IMR-90 (cell line): ENCODE results near the gene FAM241A. TPM values are rescaled to one million over a fixed set of nuclear protein-coding genes. Genes with fewer than 3 reads are reported as not detected.

ENCODE experiments used
- ATAC-seq: fragments of 200-7000 bp; cut with Tn5 transposase; 2 replicates; pipeline ENCODE4 v1.9.1; 2020; ENCODE audit warnings: low read depth, mild to moderate bottlenecking, moderate library complexity
- BruUV-seq: library from RNA; stranded (reverse); fragments of 400-500 nt; replicated peaks from 2 replicates; lab custom pipeline; 2021; lab: Mats Ljungman, UMichigan
- CTCF ChIA-PET: fragments of 300-600 bp; formaldehyde crosslinking; extraction: SDS; loops from one replicate; lab custom pipeline; 2021; ENCODE audit warnings: antibody characterized with exemption; lab: Yijun Ruan, JAX
- POLR2A ChIA-PET: fragments of 300-600 bp; sonication (Branson Sonifier 250); formaldehyde crosslinking; loops from one replicate; lab custom pipeline; 2022; ENCODE audit warnings: antibody characterized with exemption; ENCODE audit not compliant: unreplicated experiment; lab: Charles Lee
- DNase-seq: peaks from one replicate; pipeline ENCODE4 v3.0.0; 2013
- H2AFZ ChIP-seq: replicated peaks from 2 replicates; pipeline ENCODE3; 2013; ENCODE audit warnings: low read length, mild to moderate bottlenecking; ENCODE audit not compliant: poor library complexity
- H2AK5ac ChIP-seq: 2 replicates; pipeline ENCODE4 v1.6.1; 2013; ENCODE audit warnings: low read depth, low read length, inconsistent platforms
- H2AK9ac ChIP-seq: replicated peaks from 2 replicates; pipeline ENCODE3; 2013; ENCODE audit warnings: mild to moderate bottlenecking, low read depth, low read length, moderate library complexity; ENCODE audit not compliant: poor library complexity
- H2BK120ac ChIP-seq: 2 replicates; pipeline ENCODE4 v1.6.1; 2013; ENCODE audit warnings: low read depth, low read length, inconsistent platforms
- H2BK15ac ChIP-seq: 3 replicates; pipeline ENCODE4 v1.6.1; 2013; ENCODE audit warnings: low read depth, low read length, inconsistent platforms
- H2BK20ac ChIP-seq: 2 replicates; pipeline ENCODE4 v1.6.1; 2013; ENCODE audit warnings: low read depth, mild to moderate bottlenecking, inconsistent platforms, low read length, moderate library complexity
- H2BK5ac ChIP-seq: 2 replicates; pipeline ENCODE4 v1.6.1; 2013; ENCODE audit warnings: mild to moderate bottlenecking, low read depth, low read length, inconsistent platforms; ENCODE audit not compliant: poor library complexity, severe bottlenecking
- H3K14ac ChIP-seq: replicated peaks from 2 replicates; pipeline ENCODE4 v1.6.1; 2013; ENCODE audit warnings: low read depth, low read length, inconsistent platforms
- H3K18ac ChIP-seq: 2 replicates; pipeline ENCODE4 v1.6.1; 2013; ENCODE audit warnings: low read depth, low read length, control low read depth
- H3K23ac ChIP-seq: 2 replicates; pipeline ENCODE4 v1.6.1; 2013; ENCODE audit warnings: low read depth, low read length, inconsistent platforms
- H3K27ac ChIP-seq: 2 replicates; pipeline ENCODE4 v1.5.1; 2013; ENCODE audit warnings: mild to moderate bottlenecking, control low read depth, low read length; ENCODE audit not compliant: insufficient read depth
- H3K27me3 ChIP-seq: 2 replicates; pipeline ENCODE4 v1.6.1; 2013; ENCODE audit warnings: low read length; ENCODE audit not compliant: control insufficient read depth, insufficient read depth
- H3K36me3 ChIP-seq: 2 replicates; pipeline ENCODE4 v1.6.1; 2013; ENCODE audit warnings: low read length, mixed read lengths; ENCODE audit not compliant: control insufficient read depth, insufficient read depth
- H3K4ac ChIP-seq: 2 replicates; pipeline ENCODE4 v1.6.1; 2013; ENCODE audit warnings: low read depth, low read length, inconsistent platforms
- H3K4me1 ChIP-seq: 2 replicates; pipeline ENCODE4 v1.6.1; 2013; ENCODE audit warnings: low read length, mixed read lengths; ENCODE audit not compliant: control insufficient read depth, insufficient read depth
- H3K4me2 ChIP-seq: 2 replicates; pipeline ENCODE4 v1.6.1; 2013; ENCODE audit warnings: low read depth, mild to moderate bottlenecking, control low read depth, low read length, moderate library complexity
- H3K4me3 ChIP-seq: 2 replicates; pipeline ENCODE4 v1.5.1; 2013; ENCODE audit warnings: low read depth, mild to moderate bottlenecking, control low read depth, low read length, moderate library complexity; ENCODE audit not compliant: insufficient read depth
- H3K56ac ChIP-seq: 2 replicates; pipeline ENCODE4 v1.6.1; 2013; ENCODE audit warnings: low read length, inconsistent platforms; ENCODE audit not compliant: insufficient read depth; ENCODE audit errors: extremely low read depth
- H3K79me1 ChIP-seq, 2 experiments: 2 replicates each; pipeline ENCODE4 v1.6.1; 2013; ENCODE audit warnings: low read length in 2 of 2, inconsistent platforms in 1 of 2, low read depth in 1 of 2
- H3K9ac ChIP-seq: 2 replicates; pipeline ENCODE4 v1.6.1; 2013; ENCODE audit warnings: low read depth, low read length, control low read depth
- H3K9me1 ChIP-seq: 2 replicates; pipeline ENCODE4 v1.6.1; 2013; ENCODE audit warnings: low read length, inconsistent platforms; ENCODE audit not compliant: insufficient read depth
- H3K9me3 ChIP-seq: 2 replicates; pipeline ENCODE4 v1.6.1; 2013; ENCODE audit warnings: low read length; ENCODE audit not compliant: control insufficient read depth, insufficient read depth
- H4K20me1 ChIP-seq: 2 replicates; pipeline ENCODE4 v1.6.1; 2013; ENCODE audit warnings: low read length, inconsistent platforms; ENCODE audit not compliant: insufficient read depth
- H4K5ac ChIP-seq: 2 replicates; pipeline ENCODE4 v1.6.1; 2013; ENCODE audit warnings: mild to moderate bottlenecking, low read depth, low read length, control low read depth
- H4K8ac ChIP-seq, 2 experiments: 2 replicates each; pipeline ENCODE4 v1.6.1; 2013; ENCODE audit warnings: low read depth in 2 of 2, low read length in 2 of 2, control low read depth in 1 of 2, inconsistent platforms in 1 of 2
- H4K91ac ChIP-seq: 2 replicates; pipeline ENCODE4 v1.6.1; 2013; ENCODE audit warnings: low read depth, low read length, inconsistent platforms; ENCODE audit not compliant: insufficient read depth
- BHLHE40 ChIP-seq: fragments of 150-350 bp; IDR thresholded peaks from 2 replicates; pipeline ENCODE4 v1.6.1; 2016; ENCODE audit warnings: mild to moderate bottlenecking, low read depth, low read length
- CEBPB ChIP-seq: IDR thresholded peaks from 2 replicates; pipeline ENCODE4 v1.6.1; 2012; ENCODE audit warnings: low read depth, low read length, improper control_type of control experiment
- CTCF ChIP-seq: conservative IDR thresholded peaks from 2 replicates; pipeline ENCODE4 v1.5.1; 2012; ENCODE audit warnings: mild to moderate bottlenecking, low read depth, low read length, improper control_type of control experiment
- FOS ChIP-seq: fragments of 150-350 bp; IDR thresholded peaks from 2 replicates; pipeline ENCODE4 v1.6.1; 2016; ENCODE audit warnings: low read depth, low read length
- MAZ ChIP-seq: IDR thresholded peaks from 2 replicates; pipeline ENCODE4 v1.6.1; 2012; ENCODE audit warnings: low read depth, mild to moderate bottlenecking, low read length, improper control_type of control experiment, moderate library complexity, borderline replicate concordance
- NFE2L2 ChIP-seq: fragments of 150-350 bp; IDR thresholded peaks from 2 replicates; pipeline ENCODE4 v1.6.1; 2016; ENCODE audit warnings: low read depth, mild to moderate bottlenecking, low read length
- POLR2A ChIP-seq: IDR thresholded peaks from 2 replicates; pipeline ENCODE4 v1.6.1; 2012; ENCODE audit warnings: mild to moderate bottlenecking, low read depth, low read length
- RAD21 ChIP-seq: IDR thresholded peaks from 2 replicates; pipeline ENCODE4 v1.6.1; 2012; ENCODE audit warnings: low read length, improper control_type of control experiment
- RCOR1 ChIP-seq: IDR thresholded peaks from 2 replicates; pipeline ENCODE4 v1.6.1; 2012; ENCODE audit warnings: mild to moderate bottlenecking, low read length, improper control_type of control experiment; ENCODE audit not compliant: insufficient replicate concordance
- RFX5 ChIP-seq: IDR thresholded peaks from 2 replicates; pipeline ENCODE4 v1.8.0; 2012; ENCODE audit warnings: low read depth, mild to moderate bottlenecking, low read length, moderate library complexity
- SMC3 ChIP-seq: fragments of 150-350 bp; IDR thresholded peaks from 2 replicates; pipeline ENCODE4 v1.6.1; 2016; ENCODE audit warnings: low read depth, mild to moderate bottlenecking, antibody characterized with exemption, low read length, moderate library complexity
- USF2 ChIP-seq: fragments of 150-350 bp; IDR thresholded peaks from 2 replicates; pipeline ENCODE4 v1.6.1; 2017; ENCODE audit warnings: mild to moderate bottlenecking, antibody characterized with exemption, low read length, low read depth
- WGBS, 2 experiments: methylation state at CpG; one replicate each; pipeline versions ENCODE4 v1.1.5 to v1.1.7; 2013; ENCODE audit warnings: missing lambda C conversion rate in 2 of 2; ENCODE audit not compliant: insufficient read length in 1 of 2; ENCODE audit errors: extremely low coverage in 2 of 2; 5-methylcytosine and 5-hydroxymethylcytosine counted together
- dilution Hi-C: fragments of 300-500 bp; cut with HindIII; formaldehyde crosslinking; loops from one replicate; pipeline ENCODE4 v1.14.3; 2018; ENCODE audit warnings: low sequenced_read_pairs; ENCODE audit not compliant: unreplicated experiment
- in situ Hi-C: fragments of 300-500 bp; cut with MboI; formaldehyde crosslinking; loops from 3 replicates; pipeline ENCODE4 v1.14.3; 2019; ENCODE audit warnings: low sequenced_read_pairs, inconsistent platforms, mixed read lengths
- intact Hi-C: fragments of 100-400 bp; cut with micrococcal nuclease; formaldehyde crosslinking; loops from 2 replicates; pipeline ENCODE4 v1.10.0; 2022
- polyA plus RNA-seq, 3 experiments: library from polyadenylated mRNA; depleted of rRNA; stranded (reverse); fragments of >200 nt; gene quantifications; 2 replicates each; pipeline ENCODE4 v1.2.3, GENCODE V29; 2012; ENCODE audit warnings: low replicate concordance in 1 of 3
- total RNA-seq: library from RNA; depleted of rRNA; stranded (reverse); fragments of >200 nt; gene quantifications from 2 replicates; pipeline ENCODE4 v1.2.3, GENCODE V29; 2012

The FAM241A gene
- total and polyA plus RNA-seq, 2 of the 4 experiments (the other 2 are of a cell fraction), result under 0.01 to 0.24 TPM

GRCh38 chr4:112125416-112125815 is 19.8 kb upstream of the FAM241A start:
- Histone ChIP-seq H2BK120ac (no peak overlapping the region), H3K4ac (no peak overlapping the region), H3K4me2 (no peak overlapping the region), H2BK5ac (no peak overlapping the region), H3K9me3 (no peaks in the 10 kb centered on the region), H4K8ac (no peak overlapping the region), H3K27me3 (peaks cover 2% of the 10 kb centered on the region), H3K4me1 (peaks cover 2% of the 10 kb centered on the region; the same call in 1 of the 2 replicates), H3K56ac (no peak overlapping the region), H3K36me3 (no peaks in the 10 kb centered on the region), H3K27ac (no peak overlapping the region), H3K23ac (no peak overlapping the region), H4K5ac (no peak overlapping the region), H2BK15ac (no peak overlapping the region), H2AFZ (no peak overlapping the region), H3K9ac (no peak overlapping the region), H2AK5ac (no peak overlapping the region), H3K18ac (no peak overlapping the region), H4K91ac (no peak overlapping the region), H4K20me1 (no peaks in the 10 kb centered on the region), H3K9me1 (no peaks in the 10 kb centered on the region), H3K4me3 (no peak overlapping the region), H2BK20ac (no peak overlapping the region), H2AK9ac (no peak overlapping the region), H3K14ac (no peak overlapping the region), H3K79me1 (no peaks in the 10 kb centered on the region)
- ChIA-PET POLR2A (no interaction called here), CTCF (no interaction called here)
- dilution Hi-C loops, result no loop called here
- ATAC-seq, result no peak
- WGBS, 2 experiments, result no CpG with 5 or more reads among the region's 3 CpGs
- in situ Hi-C loops, result no loop called here
- intact Hi-C loops, result no loop called here
- DNase-seq, result no peak
- TF ChIP-seq MAZ (no peak), CTCF (no peak), FOS (no peak), NFE2L2 (no peak), USF2 (no peak), SMC3 (no peak), POLR2A (no peak), RCOR1 (no peak), BHLHE40 (no peak), CEBPB (no peak), RFX5 (no peak), RAD21 (no peak)
- no TSS peak for BruUV-seq
